HL-60 (cell line): ENCODE measurements around the gene ADTRP.

Experiments used
- DNase-seq, 2 experiments: peaks; one replicate each; pipeline ENCODE4 v3.0.0-alpha.2; 2010 to 2020; ENCODE audit warnings: low read depth in 1 of 2, low spot score in 1 of 2
- H3K27ac ChIP-seq: fragments of 250-450 bp; sonication (Bioruptor Pico); replicated peaks from 2 replicates; pipeline ENCODE4 v1.5.1; 2020; ENCODE audit warnings: mild to moderate bottlenecking, moderate library complexity
- H3K27me3 ChIP-seq: fragments of 250-450 bp; sonication (Bioruptor Pico); 2 replicates; pipeline ENCODE4 v1.5.1; 2021; ENCODE audit warnings: mild to moderate bottlenecking, moderate library complexity; ENCODE audit not compliant: insufficient read depth, poor library complexity, severe bottlenecking
- H3K4me3 ChIP-seq: replicated peaks from 2 replicates; pipeline ENCODE4 v1.5.1; 2011; ENCODE audit warnings: mild to moderate bottlenecking, control low read depth, low read length; ENCODE audit not compliant: insufficient read depth
- CTCF ChIP-seq: IDR thresholded peaks from one replicate; pipeline ENCODE4 v1.5.1; 2011; ENCODE audit warnings: low read length, control low read depth, inconsistent platforms; ENCODE audit not compliant: insufficient read depth
- GABPA ChIP-seq: IDR thresholded peaks from 2 replicates; pipeline ENCODE4 v1.6.1; 2012; ENCODE audit warnings: low read depth
- POLR2AphosphoS5 ChIP-seq: IDR thresholded peaks from 2 replicates; pipeline ENCODE4 v1.6.1; 2012; ENCODE audit warnings: low read depth
- REST ChIP-seq: IDR thresholded peaks from 2 replicates; pipeline ENCODE4 v1.6.1; 2012; ENCODE audit warnings: low read depth; ENCODE audit not compliant: insufficient replicate concordance
- SPI1 ChIP-seq: IDR thresholded peaks from 2 replicates; pipeline ENCODE4 v1.6.1; 2012; ENCODE audit warnings: low read depth, mild to moderate bottlenecking, borderline replicate concordance

The ADTRP gene

GRCh38 chr6:11769244-11769643, 9.4 kb downstream of the ADTRP start:
- H3K4me3 ChIP-seq: no peak overlapping the region
- TF ChIP-seq SPI1 (no peak), REST (no peak), CTCF (no peak), GABPA (no peak), POLR2AphosphoS5 (no peak)
- no peak for DNase-seq
- no peak overlapping the region for H3K27ac ChIP-seq
- no peaks in the 10 kb centered on the region for H3K27me3 ChIP-seq

GRCh38 chr6:11767978-11768756, 10.4 kb downstream of the ADTRP start:
- H3K27ac ChIP-seq: no peak overlapping the region
- H3K27me3 ChIP-seq: no peaks in the 10 kb centered on the region
- TF ChIP-seq GABPA (no peak), SPI1 (no peak), POLR2AphosphoS5 (no peak), CTCF (no peak), REST (no peak)
- DNase-seq: no peak
- H3K4me3 ChIP-seq: no peak overlapping the region

GRCh38 chr6:11767458-11767857, 11.1 kb downstream of the ADTRP start:
- no peaks in the 10 kb centered on the region for H3K27me3 ChIP-seq
- TF ChIP-seq REST (no peak), SPI1 (no peak), GABPA (no peak), POLR2AphosphoS5 (no peak), CTCF (no peak)
- H3K4me3 ChIP-seq: no peak overlapping the region
- DNase-seq: no peak
- H3K27ac ChIP-seq: no peak overlapping the region
